SU-DHL-6 (cell line): Measurements from ENCODE around the gene FUCA1.

ENCODE experiments used
- CTCF ChIP-seq: fragments of 200-600 bp; sonication (generic); IDR thresholded peaks from one replicate; pipeline ENCODE4 v1.5.1; 2017; ENCODE audit warnings: antibody characterized with exemption, mild to moderate bottlenecking, low read length, moderate library complexity; ENCODE audit not compliant: insufficient read depth, poor library complexity, severe bottlenecking
- EZH2phosphoT487 ChIP-seq: fragments of 200-600 bp; sonication (generic), shearing (Covaris generic); conservative IDR thresholded peaks from 2 replicates; pipeline ENCODE4 v1.6.1; 2018; ENCODE audit warnings: mild to moderate bottlenecking, antibody characterized with exemption, low read length, moderate library complexity, mixed read lengths

DNA sequence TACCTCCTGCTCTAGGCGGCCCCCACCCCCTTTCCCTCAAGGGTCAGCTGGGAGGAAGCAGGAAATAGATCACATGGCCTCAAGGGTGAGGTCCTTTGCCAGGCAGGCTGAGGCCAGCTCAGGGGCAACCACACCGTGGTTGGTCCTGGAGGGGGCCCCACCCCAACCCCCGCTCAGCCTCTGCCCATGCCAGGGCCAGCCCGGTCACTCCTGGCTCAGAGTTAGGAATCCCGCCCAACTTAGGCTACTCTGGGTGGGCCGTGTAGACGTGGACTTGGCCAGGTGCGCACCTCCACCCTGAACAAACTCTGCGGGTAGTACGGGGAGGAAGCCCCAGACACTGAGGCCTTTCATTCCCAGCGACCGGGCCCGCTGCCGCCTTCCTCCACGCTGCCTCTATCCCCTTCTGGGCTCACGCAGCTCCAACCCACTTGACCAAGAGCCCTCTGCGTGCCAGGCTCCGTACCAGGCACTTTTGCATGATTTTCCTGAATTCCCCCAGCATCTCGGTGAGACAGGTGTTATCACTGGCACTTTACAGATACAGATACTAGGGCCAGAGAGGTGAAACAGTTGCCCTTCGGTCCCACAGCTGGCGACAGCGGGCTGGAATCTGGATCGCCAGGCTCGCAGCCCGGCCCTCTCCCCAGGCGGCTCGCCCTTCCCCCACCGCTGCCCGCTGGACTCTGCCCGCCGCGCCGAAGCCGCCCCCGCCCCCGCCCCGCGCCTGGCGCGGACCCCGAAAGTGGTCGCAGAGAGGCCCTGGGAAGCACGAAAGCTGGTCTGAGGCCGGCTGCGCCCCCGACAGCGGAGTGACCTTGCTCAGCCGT lies 68.3 kb downstream of the FUCA1 start:
- TF ChIP-seq CTCF (no peak), EZH2phosphoT487 (no peak)
